ENCODE measurements around the gene ADARB2.

DNA sequence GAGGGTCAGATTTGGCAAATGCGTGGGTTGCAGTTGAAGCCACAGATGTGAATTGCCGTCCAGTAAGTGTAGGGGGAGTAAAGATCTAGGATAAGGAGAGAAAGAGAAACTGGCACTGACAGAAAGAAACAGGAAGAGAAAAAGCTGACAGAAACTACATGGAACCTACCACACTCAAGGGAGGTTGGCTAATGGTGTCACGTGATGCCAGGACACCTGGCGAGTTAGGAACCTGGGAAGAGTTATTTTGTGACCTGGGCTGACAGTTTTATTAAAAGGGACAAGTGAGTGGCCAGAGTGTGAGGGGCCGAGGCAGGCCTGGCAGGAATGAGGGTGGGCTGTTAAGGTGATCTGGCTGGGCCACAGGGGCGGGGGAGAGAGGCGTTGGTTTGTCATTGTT is 188.7 kb downstream of the ADARB2 start:
- TF ChIP-seq, protein P1, sequence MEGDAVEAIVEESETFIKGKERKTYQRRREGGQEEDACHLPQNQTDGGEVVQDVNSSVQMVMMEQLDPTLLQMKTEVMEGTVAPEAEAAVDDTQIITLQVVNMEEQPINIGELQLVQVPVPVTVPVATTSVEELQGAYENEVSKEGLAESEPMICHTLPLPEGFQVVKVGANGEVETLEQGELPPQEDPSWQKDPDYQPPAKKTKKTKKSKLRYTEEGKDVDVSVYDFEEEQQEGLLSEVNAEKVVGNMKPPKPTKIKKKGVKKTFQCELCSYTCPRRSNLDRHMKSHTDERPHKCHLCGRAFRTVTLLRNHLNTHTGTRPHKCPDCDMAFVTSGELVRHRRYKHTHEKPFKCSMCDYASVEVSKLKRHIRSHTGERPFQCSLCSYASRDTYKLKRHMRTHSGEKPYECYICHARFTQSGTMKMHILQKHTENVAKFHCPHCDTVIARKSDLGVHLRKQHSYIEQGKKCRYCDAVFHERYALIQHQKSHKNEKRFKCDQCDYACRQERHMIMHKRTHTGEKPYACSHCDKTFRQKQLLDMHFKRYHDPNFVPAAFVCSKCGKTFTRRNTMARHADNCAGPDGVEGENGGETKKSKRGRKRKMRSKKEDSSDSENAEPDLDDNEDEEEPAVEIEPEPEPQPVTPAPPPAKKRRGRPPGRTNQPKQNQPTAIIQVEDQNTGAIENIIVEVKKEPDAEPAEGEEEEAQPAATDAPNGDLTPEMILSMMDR (IDR thresholded peaks at IDR 0.05), result no peak
- TF ChIP-seq ZFX (IDR thresholded peaks at IDR 0.05; ENCODE audit: borderline replicate concordance), result no peak
